Uterus (tissue), 2 donors: ENCODE data around the gene MAP3K7CL.

ENCODE experiments used
- CTCF ChIP-seq, 4 experiments: fragments of 200-600 bp in 2 of 4; fragments of 450-650 bp in 2 of 4; sonication (generic) in 2 of 4; IDR thresholded peaks; one replicate each; pipeline ENCODE4 v1.5.1; 2016 to 2019; ENCODE audit warnings: antibody characterized with exemption in 4 of 4, mild to moderate bottlenecking in 2 of 4, moderate library complexity in 1 of 4
- POLR2A ChIP-seq, 2 donors: fragments of 450-650 bp; IDR thresholded peaks; one replicate each; pipeline ENCODE4 v1.6.1; 2016; ENCODE audit warnings: antibody characterized with exemption in 2 of 2, mild to moderate bottlenecking in 1 of 2, moderate library complexity in 1 of 2

- TF ChIP-seq CTCF (IDR thresholded peaks at IDR 0.05) = no peak
- TF ChIP-seq POLR2A (IDR thresholded peaks at IDR 0.05) = no peak
These were observed 38.1 kb upstream of the MAP3K7CL start for GRCh38 chr21:29092102-29092959.
